Dedifferentiated amniotic fluid mesenchymal stem cell (primary cell): ENCODE data around the gene BPIFB6.
"Not testable (repeated sequence)": the region's sequence is repeated elsewhere in the genome, so short reads cannot be mapped to it uniquely, and the experiment has no call there.

ENCODE experiments used
- DNase-seq: peaks from one replicate; pipeline ENCODE4 v3.0.0-alpha.2; 2016; ENCODE audit errors: extremely low spot score

BPIFB6 gene

GRCh38 chr20:33030076-33030475, 1.4 kb upstream of the BPIFB6 start:
- no peak for DNase-seq

- no peak for DNase-seq
Observed at GRCh38 chr20:33030569-33030968, 879 bp upstream of the BPIFB6 start.

GRCh38 chr20:33032555-33032954, 1.1 kb downstream of the BPIFB6 start:
- no peak for DNase-seq

- no peak for DNase-seq
Observed at GRCh38 chr20:33033381-33033780, 1.9 kb downstream of the BPIFB6 start.

GRCh38 chr20:33034115-33034514, 2.7 kb downstream of the BPIFB6 start:
- no peak for DNase-seq

GRCh38 chr20:33034901-33035492, 3.5 kb downstream of the BPIFB6 start:
- DNase-seq: no peak

GRCh38 chr20:33037456-33037855, 6.0 kb downstream of the BPIFB6 start:
- no peak for DNase-seq

GRCh38 chr20:33038243-33038642, 6.8 kb downstream of the BPIFB6 start:
- DNase-seq: no peak

GRCh38 chr20:33042430-33042829, 11.0 kb downstream of the BPIFB6 start:
- no peak for DNase-seq

GRCh38 chr20:33042983-33043730, 11.7 kb downstream of the BPIFB6 start:
- no peak for DNase-seq

GRCh38 chr20:33043731-33044181, 12.3 kb downstream of the BPIFB6 start:
- DNase-seq: no peak

- DNase-seq: not testable (repeated sequence)
Observed at GRCh38 chr20:33045129-33045721, 13.8 kb downstream of the BPIFB6 start.

- DNase-seq: no peak
Observed at GRCh38 chr20:33046412-33046811, 15.0 kb downstream of the BPIFB6 start.

- no peak for DNase-seq
Observed at GRCh38 chr20:33051333-33051732, 19.9 kb downstream of the BPIFB6 start.

GRCh38 chr20:33053291-33054106, 22.1 kb downstream of the BPIFB6 start, which contains the start of gene BPIFB3:
Gene BPIFB3, plus strand, starts transcription at chr20:33053903. Its CDS starts 1,533 bp downstream, at chr20:33055436.
- DNase-seq: no peak

- DNase-seq: no peak
Observed at GRCh38 chr20:33054381-33054780, 22.9 kb downstream of the BPIFB6 start.

- DNase-seq: no peak
Observed at GRCh38 chr20:33054791-33055190, 23.3 kb downstream of the BPIFB6 start.

- DNase-seq: no peak
Observed at GRCh38 chr20:33059136-33059535, 27.7 kb downstream of the BPIFB6 start.

GRCh38 chr20:33059741-33060390, 28.4 kb downstream of the BPIFB6 start:
- no peak for DNase-seq

GRCh38 chr20:33061658-33062028, 30.2 kb downstream of the BPIFB6 start:
- no peak for DNase-seq

GRCh38 chr20:33062105-33062824, 30.8 kb downstream of the BPIFB6 start:
- no peak for DNase-seq
